WTC11 (cell line): ENCODE results near the gene UGT2A2.

Experiments
- AFF4 ChIP-seq: sonication (generic); formaldehyde crosslinking; IDR thresholded peaks from 2 replicates; pipeline ENCODE4 v1.8.1; 2023; ENCODE audit warnings: mild to moderate bottlenecking, missing genetic modification reagents, borderline replicate concordance
- CREB1 ChIP-seq: sonication (generic); formaldehyde crosslinking; IDR thresholded peaks from 2 replicates; pipeline ENCODE4 v1.8.0; 2023; ENCODE audit warnings: mild to moderate bottlenecking, missing genetic modification reagents
- MAX ChIP-seq: sonication (generic); formaldehyde crosslinking; IDR thresholded peaks from 2 replicates; pipeline ENCODE4 v1.8.0; 2022; ENCODE audit warnings: mild to moderate bottlenecking, missing genetic modification reagents
- SP1 ChIP-seq: sonication (generic); formaldehyde crosslinking; conservative IDR thresholded peaks from 2 replicates; pipeline ENCODE4 v1.8.1; 2022; ENCODE audit warnings: missing genetic modification reagents
- ZNF671 ChIP-seq: fragments of 250-450 bp; sonication (Bioruptor Pico); IDR thresholded peaks from 2 replicates; pipeline ENCODE4 v1.8.0; 2021; ENCODE audit warnings: mild to moderate bottlenecking
- TF ChIP-seq, protein P1 (sequence below): sonication (generic); formaldehyde crosslinking; IDR thresholded peaks from 2 replicates; pipeline ENCODE4 v1.8.1; 2023; ENCODE audit warnings: mild to moderate bottlenecking, moderate library complexity, missing genetic modification reagents
- TF ChIP-seq, protein P2 (sequence below): fragments of 200-600 bp; IDR thresholded peaks from 2 replicates; pipeline ENCODE4 v1.8.0; 2022; ENCODE audit warnings: antibody characterized with exemption
- TF ChIP-seq, protein P3 (sequence below): sonication (generic); formaldehyde crosslinking; IDR thresholded peaks from 2 replicates; pipeline ENCODE4 v1.8.1; 2022; ENCODE audit warnings: low read depth, mild to moderate bottlenecking, moderate library complexity, missing genetic modification reagents, borderline replicate concordance

GRCh38 chr4:69653147-69653546 lies 13.7 kb upstream of the UGT2A2 start, which contains the start of gene UGT2A1:
- TF ChIP-seq ZNF671 (CRISPR knock-in tag) (no peak), CREB1 (CRISPR knock-in tag) (no peak), MAX (CRISPR knock-in tag) (no peak), AFF4 (no peak), SP1 (CRISPR knock-in tag) (no peak)
- TF ChIP-seq, protein P1, sequence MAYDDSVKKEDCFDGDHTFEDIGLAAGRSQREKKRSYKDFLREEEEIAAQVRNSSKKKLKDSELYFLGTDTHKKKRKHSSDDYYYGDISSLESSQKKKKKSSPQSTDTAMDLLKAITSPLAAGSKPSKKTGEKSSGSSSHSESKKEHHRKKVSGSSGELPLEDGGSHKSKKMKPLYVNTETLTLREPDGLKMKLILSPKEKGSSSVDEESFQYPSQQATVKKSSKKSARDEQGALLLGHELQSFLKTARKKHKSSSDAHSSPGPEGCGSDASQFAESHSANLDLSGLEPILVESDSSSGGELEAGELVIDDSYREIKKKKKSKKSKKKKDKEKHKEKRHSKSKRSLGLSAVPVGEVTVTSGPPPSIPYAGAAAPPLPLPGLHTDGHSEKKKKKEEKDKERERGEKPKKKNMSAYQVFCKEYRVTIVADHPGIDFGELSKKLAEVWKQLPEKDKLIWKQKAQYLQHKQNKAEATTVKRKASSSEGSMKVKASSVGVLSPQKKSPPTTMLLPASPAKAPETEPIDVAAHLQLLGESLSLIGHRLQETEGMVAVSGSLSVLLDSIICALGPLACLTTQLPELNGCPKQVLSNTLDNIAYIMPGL (CRISPR knock-in tag) = no peak
- TF ChIP-seq, protein P2, sequence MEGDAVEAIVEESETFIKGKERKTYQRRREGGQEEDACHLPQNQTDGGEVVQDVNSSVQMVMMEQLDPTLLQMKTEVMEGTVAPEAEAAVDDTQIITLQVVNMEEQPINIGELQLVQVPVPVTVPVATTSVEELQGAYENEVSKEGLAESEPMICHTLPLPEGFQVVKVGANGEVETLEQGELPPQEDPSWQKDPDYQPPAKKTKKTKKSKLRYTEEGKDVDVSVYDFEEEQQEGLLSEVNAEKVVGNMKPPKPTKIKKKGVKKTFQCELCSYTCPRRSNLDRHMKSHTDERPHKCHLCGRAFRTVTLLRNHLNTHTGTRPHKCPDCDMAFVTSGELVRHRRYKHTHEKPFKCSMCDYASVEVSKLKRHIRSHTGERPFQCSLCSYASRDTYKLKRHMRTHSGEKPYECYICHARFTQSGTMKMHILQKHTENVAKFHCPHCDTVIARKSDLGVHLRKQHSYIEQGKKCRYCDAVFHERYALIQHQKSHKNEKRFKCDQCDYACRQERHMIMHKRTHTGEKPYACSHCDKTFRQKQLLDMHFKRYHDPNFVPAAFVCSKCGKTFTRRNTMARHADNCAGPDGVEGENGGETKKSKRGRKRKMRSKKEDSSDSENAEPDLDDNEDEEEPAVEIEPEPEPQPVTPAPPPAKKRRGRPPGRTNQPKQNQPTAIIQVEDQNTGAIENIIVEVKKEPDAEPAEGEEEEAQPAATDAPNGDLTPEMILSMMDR = no peak
- TF ChIP-seq, protein P3, sequence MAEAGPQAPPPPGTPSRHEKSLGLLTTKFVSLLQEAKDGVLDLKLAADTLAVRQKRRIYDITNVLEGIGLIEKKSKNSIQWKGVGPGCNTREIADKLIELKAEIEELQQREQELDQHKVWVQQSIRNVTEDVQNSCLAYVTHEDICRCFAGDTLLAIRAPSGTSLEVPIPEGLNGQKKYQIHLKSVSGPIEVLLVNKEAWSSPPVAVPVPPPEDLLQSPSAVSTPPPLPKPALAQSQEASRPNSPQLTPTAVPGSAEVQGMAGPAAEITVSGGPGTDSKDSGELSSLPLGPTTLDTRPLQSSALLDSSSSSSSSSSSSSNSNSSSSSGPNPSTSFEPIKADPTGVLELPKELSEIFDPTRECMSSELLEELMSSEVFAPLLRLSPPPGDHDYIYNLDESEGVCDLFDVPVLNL (CRISPR knock-in tag) = no peak
